HG03558 (cell line): ENCODE measurements around the gene PHAX.
"Not testable (repeated sequence)": the region's sequence is repeated elsewhere in the genome, so short reads cannot be mapped to it uniquely, and the experiment has no call there.

Experiments used
- ATAC-seq: cut with Tn5 transposase; IDR thresholded peaks from one replicate; pipeline ENCODE4 v1.9.1; 2021; ENCODE audit warnings: moderate number of reproducible peaks; ENCODE audit not compliant: unreplicated experiment; ENCODE audit errors: extremely low read depth

The PHAX gene

GRCh38 chr5:126600631-126601511, at the start of gene PHAX:
TSS of gene PHAX (plus strand) at chr5:126600947. CDS start at chr5:126600963, 16 bp downstream.
- ATAC-seq = peak; percentile 90

- no peak for ATAC-seq
Measured at GRCh38 chr5:126552614-126553013, 48.1 kb upstream of the PHAX start.

GRCh38 chr5:126555101-126555500, 45.6 kb upstream of the PHAX start:
- ATAC-seq = not testable (repeated sequence)

GRCh38 chr5:126561908-126562307, 38.8 kb upstream of the PHAX start:
- ATAC-seq = no peak

- peak; percentile 86 for ATAC-seq
Measured at GRCh38 chr5:126562823-126563222, 37.9 kb upstream of the PHAX start.

- no peak for ATAC-seq
Measured at GRCh38 chr5:126568206-126568755, 32.5 kb upstream of the PHAX start.

- no peak for ATAC-seq
Measured at GRCh38 chr5:126575644-126576043, 25.1 kb upstream of the PHAX start.

GRCh38 chr5:126576974-126577373, 23.8 kb upstream of the PHAX start:
- no peak for ATAC-seq

- no peak for ATAC-seq
Measured at GRCh38 chr5:126577415-126577814, 23.3 kb upstream of the PHAX start.

- ATAC-seq = no peak
Measured at GRCh38 chr5:126579716-126580115, 21.0 kb upstream of the PHAX start.

GRCh38 chr5:126583761-126584160, 17.0 kb upstream of the PHAX start:
- ATAC-seq = no peak

- ATAC-seq = no peak
Measured at GRCh38 chr5:126587551-126588390, 13.0 kb upstream of the PHAX start.

- ATAC-seq = no peak
Measured at GRCh38 chr5:126589536-126590297, 11.0 kb upstream of the PHAX start.

- no peak for ATAC-seq
Measured at GRCh38 chr5:126591549-126591948, 9.2 kb upstream of the PHAX start.

GRCh38 chr5:126594748-126595485, 5.8 kb upstream of the PHAX start, which contains the start of gene ALDH7A1:
TSS of gene ALDH7A1 (minus strand) at chr5:126595219. CDS start at chr5:126595198, 21 bp downstream.
- ATAC-seq = no peak

GRCh38 chr5:126595486-126596083, 5.2 kb upstream of the PHAX start:
- no peak for ATAC-seq

- no peak for ATAC-seq
Measured at GRCh38 chr5:126597156-126597555, 3.6 kb upstream of the PHAX start.

GRCh38 chr5:126599499-126599898, 1.2 kb upstream of the PHAX start:
- ATAC-seq = no peak
